GM19463 (cell line): Measurements from ENCODE around the gene DLG2.

ENCODE experiments used
- ATAC-seq: cut with Tn5 transposase; IDR thresholded peaks from one replicate; pipeline ENCODE4 v1.9.1; 2021; ENCODE audit warnings: mild to moderate bottlenecking, moderate library complexity; ENCODE audit not compliant: unreplicated experiment

DLG2 gene

GRCh38 chr11:83722392-83723119 is 1904.6 kb downstream of the DLG2 start:
- ATAC-seq: no peak

DNA sequence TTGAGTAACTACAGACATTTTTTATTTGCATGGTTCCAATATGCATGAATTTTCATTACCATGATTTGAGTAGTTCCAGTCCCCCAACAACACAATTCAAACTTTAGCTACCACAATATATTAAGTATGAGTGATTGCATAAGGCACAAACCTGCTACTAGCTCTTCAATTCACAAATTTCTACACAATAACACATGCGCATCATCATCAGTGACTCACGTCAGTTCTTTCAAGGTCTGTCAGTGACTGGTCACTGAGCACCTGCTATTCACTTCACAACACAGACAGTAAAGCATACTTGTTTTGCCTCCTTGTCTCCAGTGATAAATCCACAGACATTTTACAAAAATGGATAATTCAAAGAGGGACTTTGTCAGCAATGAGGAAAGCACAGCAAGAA is 1905.9 kb downstream of the DLG2 start:
- no peak for ATAC-seq

GRCh38 chr11:83720675-83721074 is 1906.5 kb downstream of the DLG2 start:
- no peak for ATAC-seq

GRCh38 chr11:83717537-83717936 is 1909.6 kb downstream of the DLG2 start:
- ATAC-seq: no peak

- ATAC-seq: no peak
Measured at GRCh38 chr11:83715927-83716535, 1911.1 kb downstream of the DLG2 start.

- no peak for ATAC-seq
Measured at GRCh38 chr11:83713708-83714107, 1913.4 kb downstream of the DLG2 start.

DNA sequence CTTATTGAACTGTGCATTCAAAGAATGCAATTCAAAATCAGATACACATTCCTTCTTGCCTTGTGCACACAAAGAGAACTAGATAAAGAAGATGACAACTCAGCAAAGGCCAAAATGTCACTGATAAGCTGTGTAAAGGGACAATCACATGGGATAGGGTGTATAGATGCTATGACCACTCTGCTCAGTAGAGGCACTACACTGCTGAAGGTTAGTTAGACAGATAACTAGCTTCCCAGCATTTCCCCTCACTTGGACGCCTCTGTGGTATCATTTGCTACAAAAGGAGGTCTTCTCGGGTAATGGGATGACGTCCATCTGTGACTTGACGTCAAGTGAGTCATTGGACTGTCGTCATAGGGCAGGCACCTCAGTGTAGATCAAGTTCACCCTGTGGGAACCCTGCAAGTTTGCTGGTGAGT is 1916.0 kb downstream of the DLG2 start:
- ATAC-seq: no peak

- no peak for ATAC-seq
Measured at GRCh38 chr11:83709434-83709833, 1917.7 kb downstream of the DLG2 start.

- ATAC-seq: no peak
Measured at GRCh38 chr11:83706566-83706965, 1920.6 kb downstream of the DLG2 start.

GRCh38 chr11:83702796-83703195 is 1924.3 kb downstream of the DLG2 start:
- no peak for ATAC-seq

DNA sequence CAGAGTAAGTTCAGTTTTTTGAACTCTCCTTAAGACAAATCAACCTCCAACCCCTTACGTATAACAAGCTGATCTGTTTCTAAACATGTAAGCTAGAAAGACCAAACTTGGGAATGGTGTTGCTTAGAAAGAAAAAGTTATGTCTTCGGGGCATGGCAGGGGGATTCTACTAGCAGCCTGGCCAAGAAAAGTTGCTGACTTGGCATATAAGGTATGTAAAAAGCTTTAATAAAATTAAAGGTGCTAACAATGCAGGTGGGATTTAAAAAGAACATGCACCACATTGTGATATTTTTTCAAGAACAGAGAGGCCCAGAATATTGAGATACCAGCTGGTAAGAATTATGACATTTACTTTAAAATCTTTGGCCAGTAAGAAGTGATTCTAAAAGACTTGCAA is 1929.6 kb downstream of the DLG2 start:
- no peak for ATAC-seq

GRCh38 chr11:83695046-83695445 is 1932.1 kb downstream of the DLG2 start:
- no peak for ATAC-seq

DNA sequence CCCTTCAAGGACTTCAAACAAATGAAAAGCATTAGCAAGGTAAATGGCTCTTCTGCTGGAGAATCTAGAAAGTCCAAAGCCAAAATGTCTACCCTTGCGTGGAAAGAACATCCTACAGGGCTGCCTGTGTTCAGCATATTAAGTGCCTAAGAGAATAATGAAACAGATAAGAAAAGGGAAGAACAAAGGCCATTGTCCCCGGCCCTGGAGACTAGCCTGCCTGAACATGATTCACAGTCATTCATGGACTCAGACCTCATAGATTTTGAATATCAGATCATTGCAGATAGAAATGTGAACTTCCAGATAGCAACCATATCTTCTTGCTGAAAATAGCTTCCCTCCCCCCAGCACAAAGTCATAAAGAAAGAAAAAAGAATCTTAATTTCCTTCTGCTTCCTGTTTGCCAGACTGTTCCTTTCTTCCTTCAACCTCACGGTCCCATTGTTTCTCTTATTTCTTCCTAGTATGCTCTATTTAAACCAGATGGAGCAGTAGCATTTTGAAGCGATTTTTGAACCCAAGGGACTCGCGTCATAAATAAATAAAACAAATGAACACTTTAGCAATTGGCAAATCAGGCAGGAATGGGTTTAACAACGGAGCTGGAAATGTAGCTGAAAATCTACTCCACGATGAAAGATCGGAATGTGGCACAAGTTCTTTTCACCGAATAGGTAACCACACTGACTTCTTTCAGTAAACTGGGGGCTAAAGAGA is 1932.8 kb downstream of the DLG2 start:
- ATAC-seq: no peak

GRCh38 chr11:83693306-83693992 is 1933.7 kb downstream of the DLG2 start:
- no peak for ATAC-seq

- ATAC-seq: no peak
Measured at GRCh38 chr11:83692675-83693074, 1934.5 kb downstream of the DLG2 start.

- ATAC-seq: no peak
Measured at GRCh38 chr11:83691451-83691950, 1935.6 kb downstream of the DLG2 start.

- no peak for ATAC-seq
Measured at GRCh38 chr11:83689144-83689780, 1937.9 kb downstream of the DLG2 start.

DNA sequence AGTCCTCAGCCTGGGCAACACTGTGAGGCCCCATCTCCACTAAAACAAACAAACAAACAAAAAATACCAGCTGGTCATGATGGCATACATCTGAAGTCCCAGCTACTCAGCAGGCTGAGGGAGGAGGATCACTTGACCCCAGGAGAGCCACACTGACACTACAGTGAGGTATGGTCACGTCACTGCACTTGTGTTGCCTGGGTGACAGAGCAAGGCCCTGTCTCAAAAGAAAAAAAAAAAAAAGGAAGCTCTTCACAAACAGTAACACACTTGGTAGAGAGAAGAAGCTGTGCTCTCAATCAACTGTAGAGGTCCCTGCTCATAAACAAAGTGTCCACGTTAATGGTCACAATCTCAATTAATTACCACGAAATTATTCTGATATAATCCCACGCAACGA is 1939.4 kb downstream of the DLG2 start:
- no peak for ATAC-seq

DNA sequence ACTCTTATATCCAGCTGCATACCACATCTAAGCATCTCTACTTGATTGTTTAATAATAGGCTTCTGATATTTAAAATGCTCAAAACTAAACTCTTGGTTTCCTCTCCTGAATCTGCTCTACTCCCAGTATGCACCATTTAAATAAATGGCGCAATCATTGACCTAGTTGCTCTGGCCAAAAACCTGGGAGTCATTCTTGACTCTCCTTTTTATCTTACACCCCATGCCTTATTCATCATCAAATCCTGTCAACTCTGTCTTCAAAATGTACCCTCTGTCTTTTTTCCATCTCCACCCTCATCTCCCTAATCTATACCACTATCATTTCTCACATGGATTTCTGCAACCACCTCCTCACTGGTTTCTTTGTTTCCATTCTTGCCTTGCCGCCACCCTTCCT is 1941.4 kb downstream of the DLG2 start:
- ATAC-seq: no peak

DNA sequence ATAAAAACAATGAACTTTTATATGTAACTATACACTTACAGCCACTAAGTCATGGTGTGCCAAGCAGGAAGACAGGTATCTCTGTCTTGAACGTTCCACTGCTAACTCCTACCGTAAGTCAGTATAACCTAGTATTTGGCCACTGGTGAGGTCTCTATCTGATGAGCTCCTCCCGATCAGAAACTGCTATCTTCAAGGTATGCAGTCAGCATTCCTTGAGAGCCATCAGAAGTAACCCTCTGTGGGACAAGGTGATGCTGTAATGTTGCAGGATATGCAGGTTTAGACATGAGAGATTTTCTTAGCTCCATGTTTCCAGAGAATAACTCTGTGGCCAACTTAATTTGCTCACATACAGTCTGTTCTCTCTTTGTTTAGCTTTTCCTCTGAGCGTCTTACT is 1943.1 kb downstream of the DLG2 start:
- no peak for ATAC-seq

GRCh38 chr11:83682611-83682973 is 1944.6 kb downstream of the DLG2 start:
- ATAC-seq: peak; percentile 85
